ENCODE data around the gene CNGA3. TPM values are rescaled to one million over a fixed set of nuclear protein-coding genes. Genes with fewer than 3 reads are reported as not detected.

The CNGA3 gene
- total and polyA plus RNA-seq, 2 of the 8 experiments (the other 6 are each of a cell fraction or from before 2014, with no cell fraction given), result 0.02 TPM; not detected in 1

DNA sequence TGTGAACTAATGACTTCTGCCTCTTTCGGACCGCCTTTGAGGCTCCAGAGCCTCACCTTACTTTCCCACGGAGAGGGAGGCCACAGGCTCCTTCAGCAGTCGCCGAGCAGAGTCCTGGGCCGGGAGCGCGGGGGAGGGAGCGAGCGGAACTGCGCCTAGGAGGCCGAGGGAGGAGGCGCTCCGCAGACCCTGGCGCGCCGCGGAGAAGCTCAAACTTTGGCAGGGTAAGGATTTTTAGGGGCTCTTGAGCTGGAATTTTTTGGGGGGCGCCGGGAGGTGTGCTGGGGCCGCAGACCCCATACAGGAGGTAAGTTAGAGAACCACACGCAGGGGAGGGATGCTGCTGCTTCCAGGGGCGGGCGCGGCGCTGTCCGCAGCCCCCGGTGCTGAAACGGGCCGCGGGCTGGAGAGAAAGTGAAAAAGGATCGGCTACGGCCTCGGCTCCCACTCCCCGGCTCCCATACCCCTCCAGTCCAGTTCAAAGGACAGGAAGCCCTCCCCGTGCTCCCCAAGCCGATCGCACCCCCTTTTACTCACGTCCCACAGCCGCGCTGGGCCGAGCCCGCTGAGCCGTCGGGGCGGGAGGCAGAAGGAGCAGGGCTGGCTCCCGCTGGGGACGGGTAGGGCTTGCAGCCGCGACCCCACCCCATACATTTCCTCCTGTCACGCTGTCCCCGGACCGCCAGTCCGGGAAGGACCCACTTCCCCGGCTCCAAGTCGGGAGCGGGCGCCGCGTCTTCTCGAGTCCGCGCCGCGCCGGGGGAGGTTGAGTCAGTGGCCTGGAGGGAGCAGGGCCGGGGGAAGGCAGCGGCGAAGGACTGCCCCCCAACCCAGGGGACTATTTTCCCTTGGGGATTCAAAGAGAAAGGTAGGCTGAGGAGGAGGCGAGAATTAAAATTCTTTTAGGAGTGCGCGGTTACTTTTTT lies at the start of gene CNGA3 (continued):
- TF ChIP-seq HDAC2 (IDR thresholded peaks at IDR 0.05; ENCODE audit: borderline replicate concordance in 1 of 2, low read depth in 2 of 2, low read length in 2 of 2) (peak in 1 of 2 experiments; percentile 48; a peak in 2 of 4 replicates), EZH2 (IDR thresholded peaks at IDR 0.05; ENCODE audit: low read depth, low read length, severe bottlenecking) (peak; percentile 48), CHD2 (IDR thresholded peaks at IDR 0.05; ENCODE audit: low read length) (no peak), SIX5 (IDR thresholded peaks at IDR 0.05; ENCODE audit: low read depth, low read length) (no peak), SIN3A (conservative IDR thresholded peaks at IDR 0.05 in 1 of 2, IDR thresholded peaks at IDR 0.05 in 1 of 2; ENCODE audit: low read depth in 1 of 2, low read length in 2 of 2) (peak; percentile 89 to 91; a peak in 3 of 4 replicates), EGR1 (IDR thresholded peaks at IDR 0.05; ENCODE audit: borderline replicate concordance, low read depth, low read length) (0 out of 2 replicates have a peak, but pooled peaks have one; percentile 17)
- TF ChIP-seq, protein P1, sequence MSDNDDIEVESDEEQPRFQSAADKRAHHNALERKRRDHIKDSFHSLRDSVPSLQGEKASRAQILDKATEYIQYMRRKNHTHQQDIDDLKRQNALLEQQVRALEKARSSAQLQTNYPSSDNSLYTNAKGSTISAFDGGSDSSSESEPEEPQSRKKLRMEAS (IDR thresholded peaks at IDR 0.05), result 0 out of 2 replicates have a peak, but pooled peaks have one; percentile 28
- TF ChIP-seq, protein P2, sequence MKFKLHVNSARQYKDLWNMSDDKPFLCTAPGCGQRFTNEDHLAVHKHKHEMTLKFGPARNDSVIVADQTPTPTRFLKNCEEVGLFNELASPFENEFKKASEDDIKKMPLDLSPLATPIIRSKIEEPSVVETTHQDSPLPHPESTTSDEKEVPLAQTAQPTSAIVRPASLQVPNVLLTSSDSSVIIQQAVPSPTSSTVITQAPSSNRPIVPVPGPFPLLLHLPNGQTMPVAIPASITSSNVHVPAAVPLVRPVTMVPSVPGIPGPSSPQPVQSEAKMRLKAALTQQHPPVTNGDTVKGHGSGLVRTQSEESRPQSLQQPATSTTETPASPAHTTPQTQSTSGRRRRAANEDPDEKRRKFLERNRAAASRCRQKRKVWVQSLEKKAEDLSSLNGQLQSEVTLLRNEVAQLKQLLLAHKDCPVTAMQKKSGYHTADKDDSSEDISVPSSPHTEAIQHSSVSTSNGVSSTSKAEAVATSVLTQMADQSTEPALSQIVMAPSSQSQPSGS (IDR thresholded peaks at IDR 0.05; ENCODE audit: low read length), result no peak
